Measurements from ENCODE around the gene IKZF1.

IKZF1 gene

GRCh38 chr7:50393547-50394252 is 89.2 kb downstream of the IKZF1 start:
- Histone ChIP-seq H4K20me1 (ENCODE audit: insufficient read depth, low read length) (peaks cover 56% of the 10 kb centered on the region), H3K4me3 (ENCODE audit: low read length) (no peak overlapping the region), H3K4me2 (ENCODE audit: low read length) (no peak overlapping the region), H2AFZ (ENCODE audit: low read depth, low read length) (no peak overlapping the region), H3K4me1 (ENCODE audit: low read length) (peaks cover 71% of the 10 kb centered on the region), H3K9ac (ENCODE audit: low read length) (no peak overlapping the region), H3K9me3 (ENCODE audit: insufficient read depth, low read length) (no peaks in the 10 kb centered on the region), H3K36me3 (replicated peaks; ENCODE audit: low read depth, low read length) (peaks cover 65% of the 10 kb centered on the region), H3K79me2 (ENCODE audit: low read length) (peaks cover 98% of the 10 kb centered on the region), H3K27ac (ENCODE audit: low read length) (peak overlapping the region; percentile 23), H3K27me3 (ENCODE audit: low read depth, low read length) (no peaks in the 10 kb centered on the region)
- TF ChIP-seq CTCF (IDR thresholded peaks at IDR 0.05; ENCODE audit: low read depth, low read length), result no peak
- TF ChIP-seq EZH2phosphoT487 (IDR thresholded peaks at IDR 0.05; ENCODE audit: low read depth), result no peak

GRCh38 chr7:50394315-50394714 is 89.8 kb downstream of the IKZF1 start:
- Histone ChIP-seq H3K4me3 (ENCODE audit: low read length) (no peak overlapping the region), H3K9me3 (ENCODE audit: insufficient read depth, low read length) (no peaks in the 10 kb centered on the region), H3K79me2 (ENCODE audit: low read length) (peaks cover 95% of the 10 kb centered on the region), H3K4me1 (ENCODE audit: low read length) (peaks cover 71% of the 10 kb centered on the region), H3K4me2 (ENCODE audit: low read length) (no peak overlapping the region), H3K27ac (ENCODE audit: low read length) (peak overlapping the region; percentile 23), H3K27me3 (ENCODE audit: low read depth, low read length) (no peaks in the 10 kb centered on the region), H4K20me1 (ENCODE audit: insufficient read depth, low read length) (peaks cover 51% of the 10 kb centered on the region), H3K36me3 (replicated peaks; ENCODE audit: low read depth, low read length) (peaks cover 58% of the 10 kb centered on the region), H2AFZ (ENCODE audit: low read depth, low read length) (no peak overlapping the region), H3K9ac (ENCODE audit: low read length) (no peak overlapping the region)
- TF ChIP-seq CTCF (IDR thresholded peaks at IDR 0.05; ENCODE audit: low read depth, low read length), result no peak
- TF ChIP-seq EZH2phosphoT487 (IDR thresholded peaks at IDR 0.05; ENCODE audit: low read depth), result no peak

GRCh38 chr7:50396856-50397255 is 92.3 kb downstream of the IKZF1 start:
- Histone ChIP-seq H3K9me3 (ENCODE audit: insufficient read depth, low read length) (no peaks in the 10 kb centered on the region), H2AFZ (ENCODE audit: low read depth, low read length) (no peak overlapping the region), H3K4me2 (ENCODE audit: low read length) (peak overlapping the region; percentile 39), H4K20me1 (ENCODE audit: insufficient read depth, low read length) (peaks cover 45% of the 10 kb centered on the region), H3K36me3 (replicated peaks; ENCODE audit: low read depth, low read length) (peaks cover 59% of the 10 kb centered on the region), H3K27ac (ENCODE audit: low read length) (peak overlapping the region; percentile 75), H3K4me1 (ENCODE audit: low read length) (peaks cover 68% of the 10 kb centered on the region), H3K79me2 (ENCODE audit: low read length) (peaks cover 90% of the 10 kb centered on the region), H3K27me3 (ENCODE audit: low read depth, low read length) (no peaks in the 10 kb centered on the region), H3K9ac (ENCODE audit: low read length) (peak overlapping the region; percentile 14; the same call in 1 of the 2 replicates), H3K4me3 (ENCODE audit: low read length) (no peak overlapping the region)
- no peak for TF ChIP-seq CTCF (IDR thresholded peaks at IDR 0.05; ENCODE audit: low read depth, low read length)
- no peak for TF ChIP-seq EZH2phosphoT487 (IDR thresholded peaks at IDR 0.05; ENCODE audit: low read depth)

GRCh38 chr7:50397320-50397970 is 92.9 kb downstream of the IKZF1 start:
- Histone ChIP-seq H3K79me2 (ENCODE audit: low read length) (peaks cover 90% of the 10 kb centered on the region), H3K27ac (ENCODE audit: low read length) (peak overlapping the region; percentile 75), H3K9me3 (ENCODE audit: insufficient read depth, low read length) (no peaks in the 10 kb centered on the region), H2AFZ (ENCODE audit: low read depth, low read length) (no peak overlapping the region), H3K9ac (ENCODE audit: low read length) (peak overlapping the region; percentile 22; the same call in 1 of the 2 replicates), H3K4me2 (ENCODE audit: low read length) (peak overlapping the region; percentile 39), H3K4me3 (ENCODE audit: low read length) (no peak overlapping the region), H3K4me1 (ENCODE audit: low read length) (peaks cover 62% of the 10 kb centered on the region), H3K27me3 (ENCODE audit: low read depth, low read length) (no peaks in the 10 kb centered on the region), H4K20me1 (ENCODE audit: insufficient read depth, low read length) (peaks cover 43% of the 10 kb centered on the region), H3K36me3 (replicated peaks; ENCODE audit: low read depth, low read length) (peaks cover 58% of the 10 kb centered on the region)
- TF ChIP-seq CTCF (IDR thresholded peaks at IDR 0.05; ENCODE audit: low read depth, low read length), result no peak
- TF ChIP-seq EZH2phosphoT487 (IDR thresholded peaks at IDR 0.05; ENCODE audit: low read depth), result no peak

Data from OCI-LY3 (cell line).